A673 (cell line): ENCODE measurements around the gene INTS1. TPM values are rescaled to one million over a fixed set of nuclear protein-coding genes. Genes with fewer than 3 reads are reported as not detected.

Source experiments
- BruUV-seq: library from RNA; stranded (reverse); fragments of 400-500 nt; replicated peaks from 2 replicates; lab custom pipeline; 2021; lab: Mats Ljungman, UMichigan
- CTCF ChIA-PET: fragments of 300-600 bp; sonication (Branson Sonifier 250); formaldehyde crosslinking; loops from one replicate; lab custom pipeline; 2022; ENCODE audit warnings: antibody characterized with exemption; lab: Charles Lee
- POLR2A ChIA-PET: fragments of 300-600 bp; sonication (Branson Sonifier 250); formaldehyde crosslinking; loops from one replicate; lab custom pipeline; 2022; ENCODE audit warnings: antibody characterized with exemption; ENCODE audit not compliant: low non-redundant PET; lab: Charles Lee
- DNase-seq: peaks from one replicate; pipeline ENCODE4 v3.0.0-alpha.2; 2015; ENCODE audit warnings: low spot score
- H3K27ac ChIP-seq: fragments of 200-600 bp; sonication (generic); 2 replicates; pipeline ENCODE4 v1.5.1; 2016; ENCODE audit warnings: mixed run types, low read depth, mild to moderate bottlenecking, mixed read lengths, antibody characterized with exemption, low read length; ENCODE audit not compliant: poor library complexity, severe bottlenecking
- H3K27me3 ChIP-seq: fragments of 200-600 bp; sonication (generic); replicated peaks from 2 replicates; pipeline ENCODE4 v1.6.1; 2017; ENCODE audit warnings: mixed run types, low read depth, mild to moderate bottlenecking, mixed read lengths, antibody characterized with exemption, low read length; ENCODE audit not compliant: insufficient read depth, poor library complexity
- H3K36me3 ChIP-seq: fragments of 200-600 bp; sonication (generic); 2 replicates; pipeline ENCODE4 v1.6.1; 2016; ENCODE audit warnings: mixed run types, mild to moderate bottlenecking, mixed read lengths, antibody characterized with exemption, low read length; ENCODE audit not compliant: insufficient read depth, poor library complexity, severe bottlenecking
- H3K4me1 ChIP-seq: fragments of 200-600 bp; sonication (generic); 2 replicates; pipeline ENCODE4 v1.6.1; 2017; ENCODE audit warnings: mixed run types, mild to moderate bottlenecking, mixed read lengths, antibody characterized with exemption, low read length; ENCODE audit not compliant: insufficient read depth, poor library complexity, severe bottlenecking
- H3K4me3 ChIP-seq: fragments of 200-600 bp; sonication (generic); 2 replicates; pipeline ENCODE4 v1.5.1; 2016; ENCODE audit warnings: low read depth, mixed run types, mild to moderate bottlenecking, mixed read lengths, low read length; ENCODE audit not compliant: poor library complexity, severe bottlenecking
- H3K9me3 ChIP-seq: fragments of 200-600 bp; sonication (generic); 2 replicates; pipeline ENCODE4 v1.6.1; 2016; ENCODE audit warnings: mixed run types, low read depth, mild to moderate bottlenecking, mixed read lengths, antibody characterized with exemption, low read length; ENCODE audit not compliant: poor library complexity, severe bottlenecking
- CTCF ChIP-seq: fragments of 300-800, 200-600 bp; sonication (generic); conservative IDR thresholded peaks from 2 replicates; pipeline ENCODE4 v1.5.1; 2017; ENCODE audit warnings: low read depth, mild to moderate bottlenecking, antibody characterized with exemption, low read length, moderate library complexity, mixed read lengths
- EZH2 ChIP-seq: fragments of 200-600 bp; sonication (generic); IDR thresholded peaks from 2 replicates; pipeline ENCODE4 v1.6.1; 2017; ENCODE audit warnings: borderline replicate concordance, low read depth, mild to moderate bottlenecking, mixed read lengths, antibody characterized with exemption, low read length; ENCODE audit not compliant: poor library complexity, severe bottlenecking
- intact Hi-C: fragments of 100-400 bp; cut with micrococcal nuclease; formaldehyde crosslinking; loops from one replicate; pipeline ENCODE4 v1.10.0; 2022; ENCODE audit not compliant: unreplicated experiment
- total RNA-seq: library from RNA; stranded (reverse); gene quantifications from 2 replicates; pipeline ENCODE4 v1.2.3, GENCODE V29; 2021

The INTS1 gene
- total RNA-seq, 1 experiment from 2014 or later = 129 TPM

- no TSS peak for BruUV-seq
- POLR2A ChIA-PET = no interaction called here
- CTCF ChIA-PET = no interaction called here
- peaks cover 21% of the 10 kb centered on the region for H3K4me1 ChIP-seq
- intact Hi-C loops = no loop called here
- H3K27me3 ChIP-seq = no peaks in the 10 kb centered on the region
- peaks cover 4% of the 10 kb centered on the region for H3K36me3 ChIP-seq
- TF ChIP-seq EZH2 = no peak
- TF ChIP-seq CTCF = no peak
- H3K9me3 ChIP-seq = no peaks in the 10 kb centered on the region
- no peak for DNase-seq
- H3K27ac ChIP-seq = no peak overlapping the region
- no peak overlapping the region for H3K4me3 ChIP-seq
Observed at GRCh38 chr7:1540776-1541271, 36.6 kb upstream of the INTS1 start.

GRCh38 chr7:1539882-1540775 is 35.9 kb upstream of the INTS1 start:
- BruUV-seq = no TSS peak
- intact Hi-C loops = no loop called here
- Histone ChIP-seq H3K9me3 (no peaks in the 10 kb centered on the region), H3K4me1 (peaks cover 21% of the 10 kb centered on the region), H3K27ac (no peak overlapping the region), H3K4me3 (no peak overlapping the region), H3K27me3 (no peaks in the 10 kb centered on the region), H3K36me3 (peaks cover 4% of the 10 kb centered on the region)
- ChIA-PET POLR2A (no interaction called here), CTCF (no interaction called here)
- TF ChIP-seq CTCF (no peak), EZH2 (no peak)
- no peak for DNase-seq

GRCh38 chr7:1539181-1539881 is 35.1 kb upstream of the INTS1 start:
- intact Hi-C loops = no loop called here

More at GRCh38 chr7:1539181-1539881, 35.1 kb upstream of the INTS1 start:
- H3K4me1 ChIP-seq = peaks cover 21% of the 10 kb centered on the region
- H3K36me3 ChIP-seq = peaks cover 4% of the 10 kb centered on the region
- no peak for DNase-seq
- H3K27me3 ChIP-seq = no peaks in the 10 kb centered on the region
- BruUV-seq = no TSS peak
- ChIA-PET POLR2A (no interaction called here), CTCF (no interaction called here)
- no peak overlapping the region for H3K27ac ChIP-seq
- TF ChIP-seq EZH2 (no peak), CTCF (no peak)
- no peaks in the 10 kb centered on the region for H3K9me3 ChIP-seq
- no peak overlapping the region for H3K4me3 ChIP-seq
